ENCODE data around the gene SYNJ1. TPM values are rescaled to one million over a fixed set of nuclear protein-coding genes. Genes with fewer than 3 reads are reported as not detected.

Gene SYNJ1
- total and polyA plus RNA-seq, 2 of the 13 experiments (the other 11 are each of a cell fraction or from before 2014, with no cell fraction given) = 2.0 to 2.7 TPM

DNA sequence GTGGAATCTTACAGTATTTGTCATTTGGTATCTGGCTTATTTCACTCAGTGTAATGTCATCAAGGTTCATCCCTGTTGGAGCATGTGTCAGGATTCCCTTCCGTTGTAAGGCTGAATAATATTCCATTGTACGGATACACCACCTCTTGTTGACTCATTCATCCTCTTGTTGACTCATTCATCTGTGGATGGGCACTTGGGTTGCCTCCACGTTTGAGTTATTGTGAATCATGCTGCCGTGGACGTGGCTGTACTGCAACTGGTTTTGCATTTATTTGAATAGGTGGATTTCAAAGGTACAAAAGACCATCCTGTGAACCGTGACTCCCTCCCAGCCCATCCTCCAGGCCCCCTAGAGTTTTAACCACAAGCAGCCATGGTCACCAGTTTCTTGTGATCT is 130.6 kb downstream of the SYNJ1 start:
- Histone ChIP-seq H3K27ac (ENCODE audit: extremely low read length, insufficient read depth, low read length) (peak overlapping the region; percentile 50), H3K4me3 (replicated peaks in 1 of 3; ENCODE audit: insufficient read depth in 1 of 3, low read depth in 2 of 3, low read length in 3 of 3) (no peak overlapping the region), H3K79me2 (ENCODE audit: insufficient read depth, low read length) (no peaks in the 10 kb centered on the region), H3K9me3 (ENCODE audit: low read length) (no peaks in the 10 kb centered on the region), H2AFZ (ENCODE audit: low read length) (no peak overlapping the region), H3K27me3 (ENCODE audit: control insufficient read depth in 1 of 2, insufficient read depth in 2 of 2, low read length in 2 of 2) (no peaks in the 10 kb centered on the region), H3K4me1 (ENCODE audit: insufficient read depth, low read length) (peaks cover 78% of the 10 kb centered on the region), H3K9ac (ENCODE audit: insufficient read depth, low read depth, low read length) (no peak overlapping the region), H3K36me3 (replicated peaks in 1 of 2; ENCODE audit: control insufficient read depth in 1 of 2, insufficient read depth in 2 of 2, low read length in 2 of 2) (peaks cover 1 to 4% of the 10 kb centered on the region in 2 experiments; a peak in 4 of 5 replicates), H4K20me1 (ENCODE audit: insufficient read depth, low read length) (no peaks in the 10 kb centered on the region), H3K4me2 (ENCODE audit: low read depth, low read length) (peak overlapping the region; percentile 45)
- ChIA-PET CTCF (ENCODE audit: low intra/inter-chr PET ratio, low total read pairs) (no interaction called here), POLR2A (no interaction called here)
- FAIRE-seq = peak; percentile 90
- no TSS peak for BruUV-seq (replicated peaks)
- DNase-seq (ENCODE audit: low spot score) = peak; percentile 93
- ATAC-seq = peak; percentile 30
- WGBS (ENCODE audit: low lambda C conversion rate) = under 1% methylated on average over 6 of the region's 6 CpGs
- in situ Hi-C loops (cut with HindIII; ENCODE audit: extremely low pct_ligation_motif_present, low pct_unique_long_range_greater_than_20kb) (no loop called here), intact Hi-C loops (cut with micrococcal nuclease; ENCODE audit: unreplicated experiment) (loop anchor here (1.0 to 10.0 kb wide), 3 partner anchors 204 to 1608 kb away; partner anchors contain the start of genes MIS18A and URB1)
- no peak for TF ChIP-seq NFATC3 (CRISPR knock-in tag; IDR thresholded peaks at IDR 0.05)
- TF ChIP-seq CBFB (CRISPR knock-in tag; IDR thresholded peaks at IDR 0.05) = no peak
- TF ChIP-seq ZNF501 (CRISPR knock-in tag; IDR thresholded peaks at IDR 0.05) = no peak
- 0 out of 2 replicates have a peak, but pooled peaks have one; percentile 24 for TF ChIP-seq ZNF138 (CRISPR knock-in tag; IDR thresholded peaks at IDR 0.05; ENCODE audit: low read depth)
- peak; percentile 25 for TF ChIP-seq TBL1XR1 (IDR thresholded peaks at IDR 0.05; ENCODE audit: borderline replicate concordance, low read length, partially characterized antibody)
- no peak for TF ChIP-seq PHB2 (IDR thresholded peaks at IDR 0.05; ENCODE audit: partially characterized antibody)
- no peak for TF ChIP-seq MZF1 (CRISPR knock-in tag; IDR thresholded peaks at IDR 0.05; ENCODE audit: borderline replicate concordance)
- no peak for TF ChIP-seq CCDC6 (CRISPR knock-in tag; IDR thresholded peaks at IDR 0.05)
- no peak for TF ChIP-seq NBN (conservative IDR thresholded peaks at IDR 0.05)
- TF ChIP-seq, protein P1, sequence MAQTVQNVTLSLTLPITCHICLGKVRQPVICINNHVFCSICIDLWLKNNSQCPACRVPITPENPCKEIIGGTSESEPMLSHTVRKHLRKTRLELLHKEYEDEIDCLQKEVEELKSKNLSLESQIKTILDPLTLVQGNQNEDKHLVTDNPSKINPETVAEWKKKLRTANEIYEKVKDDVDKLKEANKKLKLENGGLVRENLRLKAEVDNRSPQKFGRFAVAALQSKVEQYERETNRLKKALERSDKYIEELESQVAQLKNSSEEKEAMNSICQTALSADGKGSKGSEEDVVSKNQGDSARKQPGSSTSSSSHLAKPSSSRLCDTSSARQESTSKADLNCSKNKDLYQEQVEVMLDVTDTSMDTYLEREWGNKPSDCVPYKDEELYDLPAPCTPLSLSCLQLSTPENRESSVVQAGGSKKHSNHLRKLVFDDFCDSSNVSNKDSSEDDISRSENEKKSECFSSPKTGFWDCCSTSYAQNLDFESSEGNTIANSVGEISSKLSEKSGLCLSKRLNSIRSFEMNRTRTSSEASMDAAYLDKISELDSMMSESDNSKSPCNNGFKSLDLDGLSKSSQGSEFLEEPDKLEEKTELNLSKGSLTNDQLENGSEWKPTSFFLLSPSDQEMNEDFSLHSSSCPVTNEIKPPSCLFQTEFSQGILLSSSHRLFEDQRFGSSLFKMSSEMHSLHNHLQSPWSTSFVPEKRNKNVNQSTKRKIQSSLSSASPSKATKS (CRISPR knock-in tag; IDR thresholded peaks at IDR 0.05) = no peak
- TF ChIP-seq, protein P2, sequence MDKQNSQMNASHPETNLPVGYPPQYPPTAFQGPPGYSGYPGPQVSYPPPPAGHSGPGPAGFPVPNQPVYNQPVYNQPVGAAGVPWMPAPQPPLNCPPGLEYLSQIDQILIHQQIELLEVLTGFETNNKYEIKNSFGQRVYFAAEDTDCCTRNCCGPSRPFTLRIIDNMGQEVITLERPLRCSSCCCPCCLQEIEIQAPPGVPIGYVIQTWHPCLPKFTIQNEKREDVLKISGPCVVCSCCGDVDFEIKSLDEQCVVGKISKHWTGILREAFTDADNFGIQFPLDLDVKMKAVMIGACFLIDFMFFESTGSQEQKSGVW (CRISPR knock-in tag; IDR thresholded peaks at IDR 0.05; ENCODE audit: borderline replicate concordance) = no peak
- TF ChIP-seq ZNF564 (CRISPR knock-in tag; IDR thresholded peaks at IDR 0.05) = no peak
- TF ChIP-seq, protein P3, sequence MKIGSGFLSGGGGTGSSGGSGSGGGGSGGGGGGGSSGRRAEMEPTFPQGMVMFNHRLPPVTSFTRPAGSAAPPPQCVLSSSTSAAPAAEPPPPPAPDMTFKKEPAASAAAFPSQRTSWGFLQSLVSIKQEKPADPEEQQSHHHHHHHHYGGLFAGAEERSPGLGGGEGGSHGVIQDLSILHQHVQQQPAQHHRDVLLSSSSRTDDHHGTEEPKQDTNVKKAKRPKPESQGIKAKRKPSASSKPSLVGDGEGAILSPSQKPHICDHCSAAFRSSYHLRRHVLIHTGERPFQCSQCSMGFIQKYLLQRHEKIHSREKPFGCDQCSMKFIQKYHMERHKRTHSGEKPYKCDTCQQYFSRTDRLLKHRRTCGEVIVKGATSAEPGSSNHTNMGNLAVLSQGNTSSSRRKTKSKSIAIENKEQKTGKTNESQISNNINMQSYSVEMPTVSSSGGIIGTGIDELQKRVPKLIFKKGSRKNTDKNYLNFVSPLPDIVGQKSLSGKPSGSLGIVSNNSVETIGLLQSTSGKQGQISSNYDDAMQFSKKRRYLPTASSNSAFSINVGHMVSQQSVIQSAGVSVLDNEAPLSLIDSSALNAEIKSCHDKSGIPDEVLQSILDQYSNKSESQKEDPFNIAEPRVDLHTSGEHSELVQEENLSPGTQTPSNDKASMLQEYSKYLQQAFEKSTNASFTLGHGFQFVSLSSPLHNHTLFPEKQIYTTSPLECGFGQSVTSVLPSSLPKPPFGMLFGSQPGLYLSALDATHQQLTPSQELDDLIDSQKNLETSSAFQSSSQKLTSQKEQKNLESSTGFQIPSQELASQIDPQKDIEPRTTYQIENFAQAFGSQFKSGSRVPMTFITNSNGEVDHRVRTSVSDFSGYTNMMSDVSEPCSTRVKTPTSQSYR (CRISPR knock-in tag; IDR thresholded peaks at IDR 0.05; ENCODE audit: borderline replicate concordance) = no peak
- TF ChIP-seq, protein P4, sequence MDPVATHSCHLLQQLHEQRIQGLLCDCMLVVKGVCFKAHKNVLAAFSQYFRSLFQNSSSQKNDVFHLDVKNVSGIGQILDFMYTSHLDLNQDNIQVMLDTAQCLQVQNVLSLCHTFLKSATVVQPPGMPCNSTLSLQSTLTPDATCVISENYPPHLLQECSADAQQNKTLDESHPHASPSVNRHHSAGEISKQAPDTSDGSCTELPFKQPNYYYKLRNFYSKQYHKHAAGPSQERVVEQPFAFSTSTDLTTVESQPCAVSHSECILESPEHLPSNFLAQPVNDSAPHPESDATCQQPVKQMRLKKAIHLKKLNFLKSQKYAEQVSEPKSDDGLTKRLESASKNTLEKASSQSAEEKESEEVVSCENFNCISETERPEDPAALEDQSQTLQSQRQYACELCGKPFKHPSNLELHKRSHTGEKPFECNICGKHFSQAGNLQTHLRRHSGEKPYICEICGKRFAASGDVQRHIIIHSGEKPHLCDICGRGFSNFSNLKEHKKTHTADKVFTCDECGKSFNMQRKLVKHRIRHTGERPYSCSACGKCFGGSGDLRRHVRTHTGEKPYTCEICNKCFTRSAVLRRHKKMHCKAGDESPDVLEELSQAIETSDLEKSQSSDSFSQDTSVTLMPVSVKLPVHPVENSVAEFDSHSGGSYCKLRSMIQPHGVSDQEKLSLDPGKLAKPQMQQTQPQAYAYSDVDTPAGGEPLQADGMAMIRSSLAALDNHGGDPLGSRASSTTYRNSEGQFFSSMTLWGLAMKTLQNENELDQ (CRISPR knock-in tag; IDR thresholded peaks at IDR 0.05; ENCODE audit: borderline replicate concordance) = no peak
- no peak for TF ChIP-seq ZNF530 (CRISPR knock-in tag; IDR thresholded peaks at IDR 0.05; ENCODE audit: low read depth)
- TF ChIP-seq HDAC2 (CRISPR knock-in tag; IDR thresholded peaks at IDR 0.05) = peak; percentile 58
- no peak for TF ChIP-seq MYNN (CRISPR knock-in tag; IDR thresholded peaks at IDR 0.05; ENCODE audit: low read depth)
- TF ChIP-seq REL (CRISPR knock-in tag; conservative IDR thresholded peaks at IDR 0.05) = no peak
